Neuronal stem cell (in vitro differentiated cells): ENCODE measurements around the gene KIAA1755.

Experiments
- DNase-seq: peaks from one replicate; pipeline ENCODE4 v3.0.0-alpha.2; 2013; ENCODE audit warnings: low spot score
- H2AFZ ChIP-seq: one replicate; pipeline ENCODE4 v1.6.1; 2013; ENCODE audit warnings: mild to moderate bottlenecking, low read length, inconsistent platforms
- H2AK5ac ChIP-seq: 2 replicates; pipeline ENCODE4 v1.6.1; 2013; ENCODE audit warnings: low read depth, mild to moderate bottlenecking, inconsistent platforms, low read length, moderate library complexity, mixed read lengths
- H2BK120ac ChIP-seq: 2 replicates; pipeline ENCODE4 v1.6.1; 2013; ENCODE audit warnings: low read depth, mild to moderate bottlenecking, inconsistent platforms, low read length, moderate library complexity, mixed read lengths
- H2BK12ac ChIP-seq: one replicate; pipeline ENCODE4 v1.6.1; 2013; ENCODE audit warnings: low read length, inconsistent platforms
- H2BK15ac ChIP-seq: 2 replicates; pipeline ENCODE4 v1.6.1; 2013; ENCODE audit warnings: mild to moderate bottlenecking, low read length, inconsistent platforms, mixed read lengths
- H2BK5ac ChIP-seq: one replicate; pipeline ENCODE4 v1.6.1; 2013; ENCODE audit warnings: inconsistent platforms, mild to moderate bottlenecking, low read length, moderate library complexity
- H3K14ac ChIP-seq: one replicate; pipeline ENCODE4 v1.6.1; 2013; ENCODE audit warnings: low read length, inconsistent platforms
- H3K18ac ChIP-seq: 2 replicates; pipeline ENCODE4 v1.6.1; 2013; ENCODE audit warnings: low read length, inconsistent platforms
- H3K23ac ChIP-seq: 2 replicates; pipeline ENCODE4 v1.6.1; 2013; ENCODE audit warnings: low read depth, mild to moderate bottlenecking, mixed read lengths, low read length, inconsistent platforms; ENCODE audit not compliant: poor library complexity
- H3K27ac ChIP-seq: replicated peaks from 3 replicates; pipeline ENCODE4 v1.5.1; 2013; ENCODE audit warnings: low read length, inconsistent platforms
- H3K27me3 ChIP-seq, 3 experiments: 2 replicates each; pipeline ENCODE4 v1.6.1; 2013; ENCODE audit warnings: low read length in 3 of 3, mild to moderate bottlenecking in 2 of 3, inconsistent platforms in 1 of 3, low read depth in 1 of 3, mixed read lengths in 1 of 3, moderate library complexity in 1 of 3; ENCODE audit not compliant: control insufficient read depth in 3 of 3, insufficient read depth in 3 of 3
- H3K36me3 ChIP-seq, 2 donors: replicated peaks in 1 of 2; 2 replicates each; pipeline ENCODE4 v1.6.1; 2013; ENCODE audit warnings: low read length in 2 of 2; ENCODE audit not compliant: control insufficient read depth in 2 of 2, insufficient read depth in 2 of 2
- H3K4ac ChIP-seq: 2 replicates; pipeline ENCODE4 v1.6.1; 2013; ENCODE audit warnings: inconsistent platforms, mild to moderate bottlenecking, low read length, moderate library complexity
- H3K4me1 ChIP-seq, 2 donors: 1 replicate in 1 of 2; 2 replicates in 1 of 2; pipeline ENCODE4 v1.6.1; 2013; ENCODE audit warnings: low read length in 2 of 2, low read depth in 1 of 2; ENCODE audit not compliant: control insufficient read depth in 2 of 2, insufficient read depth in 1 of 2
- H3K4me2 ChIP-seq: one replicate; pipeline ENCODE4 v1.6.1; 2013; ENCODE audit warnings: mild to moderate bottlenecking, low read length, inconsistent platforms; ENCODE audit not compliant: insufficient read depth, poor library complexity, severe bottlenecking
- H3K4me3 ChIP-seq, 2 donors: 2 replicates each; pipeline ENCODE4 v1.5.1; 2013; ENCODE audit warnings: low read length in 2 of 2, mild to moderate bottlenecking in 2 of 2, inconsistent platforms in 1 of 2, moderate library complexity in 1 of 2
- H3K79me1 ChIP-seq: one replicate; pipeline ENCODE4 v1.6.1; 2013; ENCODE audit warnings: low read depth, mild to moderate bottlenecking, inconsistent platforms, low read length, moderate library complexity
- H3K9ac ChIP-seq: one replicate; pipeline ENCODE4 v1.6.1; 2013; ENCODE audit warnings: mild to moderate bottlenecking, low read depth, low read length, inconsistent platforms; ENCODE audit not compliant: poor library complexity
- H3K9me3 ChIP-seq, 2 donors: replicated peaks in 1 of 2; 2 replicates each; pipeline versions ENCODE3 to v1.6.1; 2013; ENCODE audit warnings: low read length in 2 of 2, mild to moderate bottlenecking in 2 of 2, inconsistent platforms in 1 of 2, low read depth in 1 of 2, mixed read lengths in 1 of 2, moderate library complexity in 1 of 2; ENCODE audit not compliant: control insufficient read depth in 2 of 2, insufficient read depth in 1 of 2
- H4K8ac ChIP-seq: one replicate; pipeline ENCODE4 v1.6.1; 2013; ENCODE audit warnings: low read depth, mild to moderate bottlenecking, inconsistent platforms, low read length, moderate library complexity
- H4K91ac ChIP-seq: one replicate; pipeline ENCODE4 v1.6.1; 2013; ENCODE audit warnings: low read length, low read depth, mild to moderate bottlenecking, inconsistent platforms; ENCODE audit not compliant: poor library complexity
- WGBS, 2 donors: extraction: QIAGEN DNeasy Blood & Tissue Kit; methylation state at CpG; one replicate each; pipeline ENCODE4 v1.1.7; 2013; ENCODE audit warnings: missing lambda C conversion rate in 2 of 2, mixed read lengths in 1 of 2; ENCODE audit not compliant: insufficient read length in 2 of 2, insufficient replicate concordance in 1 of 2; ENCODE audit errors: extremely low coverage in 2 of 2; 5-methylcytosine and 5-hydroxymethylcytosine counted together

Gene KIAA1755

GRCh38 chr20:38167851-38168760 is 92.4 kb downstream of the KIAA1755 start:
- no peaks in the 10 kb centered on the region for H3K9me3 ChIP-seq
- H3K9ac ChIP-seq: no peak overlapping the region
- no peak overlapping the region for H3K4ac ChIP-seq
- H2BK12ac ChIP-seq: no peak overlapping the region
- no peak overlapping the region for H3K18ac ChIP-seq
- H3K4me3 ChIP-seq: no peak overlapping the region
- no peak overlapping the region for H4K91ac ChIP-seq
- no peak overlapping the region for H3K27ac ChIP-seq
- H2BK120ac ChIP-seq: no peak overlapping the region
- no peak overlapping the region for H3K14ac ChIP-seq
- no peaks in the 10 kb centered on the region for H3K79me1 ChIP-seq
- no peak overlapping the region for H3K4me2 ChIP-seq
- H2AFZ ChIP-seq: no peak overlapping the region
- no peak overlapping the region for H2BK15ac ChIP-seq
- no CpG with 5 or more reads among the region's 7 CpGs for WGBS, 2 donors
- no peak overlapping the region for H4K8ac ChIP-seq
- no peak for DNase-seq
- no peak overlapping the region for H2BK5ac ChIP-seq
- peaks cover 0 to 28% (median 3%) of the 10 kb centered on the region in 3 experiments for H3K27me3 ChIP-seq
- no peak overlapping the region for H3K23ac ChIP-seq
- H3K36me3 ChIP-seq: no peaks in the 10 kb centered on the region
- peaks cover 0 to 3% of the 10 kb centered on the region in 2 donors for H3K4me1 ChIP-seq
- H2AK5ac ChIP-seq: no peak overlapping the region

GRCh38 chr20:38167328-38167850 is 93.1 kb downstream of the KIAA1755 start:
- Histone ChIP-seq H3K27ac (no peak overlapping the region), H2AFZ (no peak overlapping the region), H3K27me3 (peaks cover 0 to 28% (median 3%) of the 10 kb centered on the region in 3 experiments), H2AK5ac (no peak overlapping the region), H2BK15ac (no peak overlapping the region), H3K23ac (no peak overlapping the region), H4K91ac (no peak overlapping the region), H2BK5ac (no peak overlapping the region), H3K9me3 (no peaks in the 10 kb centered on the region), H4K8ac (no peak overlapping the region), H3K36me3 (no peaks in the 10 kb centered on the region), H3K4me2 (no peak overlapping the region), H3K9ac (no peak overlapping the region), H3K18ac (no peak overlapping the region), H2BK12ac (no peak overlapping the region), H3K14ac (no peak overlapping the region), H3K4me1 (peaks cover 0 to 3% of the 10 kb centered on the region in 2 donors), H2BK120ac (no peak overlapping the region), H3K79me1 (no peaks in the 10 kb centered on the region), H3K4ac (no peak overlapping the region), H3K4me3 (no peak overlapping the region)
- WGBS, 2 donors: no CpG with 5 or more reads among the region's 8 CpGs
- DNase-seq: no peak

- no peaks in the 10 kb centered on the region for H3K36me3 ChIP-seq
- H3K23ac ChIP-seq: no peak overlapping the region
- no peak overlapping the region for H2AFZ ChIP-seq
- no peak overlapping the region for H3K4ac ChIP-seq
- H2BK12ac ChIP-seq: no peak overlapping the region
- H3K4me3 ChIP-seq: no peak overlapping the region
- peaks cover 0 to 28% (median 3%) of the 10 kb centered on the region in 3 experiments for H3K27me3 ChIP-seq
- no peak overlapping the region for H4K91ac ChIP-seq
- H2AK5ac ChIP-seq: no peak overlapping the region
- peaks cover 0 to 3% of the 10 kb centered on the region in 2 donors for H3K4me1 ChIP-seq
- WGBS, 2 donors: no CpG with 5 or more reads among the region's 11 CpGs
- H3K9ac ChIP-seq: no peak overlapping the region
- H2BK120ac ChIP-seq: no peak overlapping the region
- H2BK15ac ChIP-seq: no peak overlapping the region
- no peaks in the 10 kb centered on the region for H3K79me1 ChIP-seq
- no peaks in the 10 kb centered on the region for H3K9me3 ChIP-seq
- DNase-seq: no peak
- no peak overlapping the region for H4K8ac ChIP-seq
- H3K27ac ChIP-seq: no peak overlapping the region
- no peak overlapping the region for H3K14ac ChIP-seq
- H3K18ac ChIP-seq: no peak overlapping the region
- H3K4me2 ChIP-seq: no peak overlapping the region
- no peak overlapping the region for H2BK5ac ChIP-seq
Observed at GRCh38 chr20:38166703-38167233, 93.8 kb downstream of the KIAA1755 start.
